GM12878 (cell line): ENCODE data around the gene RASD1. TPM values are rescaled to one million over a fixed set of nuclear protein-coding genes. Genes with fewer than 3 reads are reported as not detected.
A peak's percentile ranks its signal among the peaks of the same experiment; 100 is the strongest.

Experiments used
- ATAC-seq: fragments of 200-7000 bp; cut with Tn5 transposase; 3 replicates; pipeline ENCODE4 v1.9.1; 2020; ENCODE audit warnings: mild to moderate bottlenecking, moderate library complexity
- BruUV-seq: library from RNA; stranded (reverse); fragments of 400-500 nt; replicated peaks from 2 replicates; lab custom pipeline; 2021; lab: Mats Ljungman, UMichigan
- CTCF ChIA-PET: fragments of 300-600 bp; sonication (Branson Sonifier 250); formaldehyde crosslinking; extraction: SDS; loops from one replicate; lab custom pipeline; 2021; ENCODE audit warnings: inconsistent platforms; lab: Yijun Ruan, JAX
- POLR2A ChIA-PET: fragments of 350-600 bp; formaldehyde crosslinking; extraction: SDS; loops from one replicate; lab custom pipeline; 2021; ENCODE audit warnings: inconsistent platforms; lab: Charles Lee
- RAD21 ChIA-PET: fragments of 300-600 bp; sonication (Branson Sonifier 250); formaldehyde crosslinking; loops from one replicate; lab custom pipeline; 2023; ENCODE audit warnings: antibody characterized with exemption; ENCODE audit not compliant: unreplicated experiment; lab: Charles Lee
- SMC1A ChIA-PET: fragments of 300-600 bp; sonication (Branson Sonifier 250); formaldehyde crosslinking; loops from one replicate; lab custom pipeline; 2023; ENCODE audit not compliant: unreplicated experiment, uncharacterized antibody; lab: Charles Lee
- DNase-seq: peaks from one replicate; pipeline ENCODE4 v3.0.0-alpha.2; 2011; ENCODE audit warnings: low read depth, low spot score
- FAIRE-seq: peaks from 3 replicates; lab custom pipeline; 2011; peaks lifted over from hg19 to GRCh38; lab: Jason Lieb, UNC
- H2AFZ ChIP-seq: 2 replicates; pipeline ENCODE4 v1.6.0; 2011; ENCODE audit warnings: low read depth, low read length, control low read depth; ENCODE audit not compliant: control insufficient read depth
- H3K27ac ChIP-seq: 2 replicates; pipeline ENCODE4 v1.5.1; 2011; ENCODE audit warnings: control low read depth; ENCODE audit not compliant: control insufficient read depth, insufficient read depth
- H3K27me3 ChIP-seq, 2 experiments: replicated peaks in 1 of 2; 2 replicates each; pipeline versions ENCODE4 v1.6.0 to v1.6.1; 2011; ENCODE audit warnings: low read length in 1 of 2; ENCODE audit not compliant: control insufficient read depth in 2 of 2, insufficient read depth in 2 of 2
- H3K36me3 ChIP-seq, 2 experiments: 2 replicates each; pipeline ENCODE4 v1.5.1; 2011; ENCODE audit warnings: low read length in 1 of 2; ENCODE audit not compliant: control insufficient read depth in 2 of 2, insufficient read depth in 2 of 2
- H3K4me1 ChIP-seq: 2 replicates; pipeline ENCODE4 v1.6.1; 2011; ENCODE audit warnings: mild to moderate bottlenecking, low read length, moderate library complexity, mixed read lengths; ENCODE audit not compliant: control insufficient read depth, insufficient read depth
- H3K4me2 ChIP-seq: 2 replicates; pipeline ENCODE4 v1.6.0; 2011; ENCODE audit warnings: control low read depth; ENCODE audit not compliant: control insufficient read depth, insufficient read depth
- H3K4me3 ChIP-seq: fragments of 200-600 bp; sonication (generic); 2 replicates; pipeline ENCODE4 v1.5.1; 2016
- H3K79me2 ChIP-seq: 2 replicates; pipeline ENCODE4 v1.6.0; 2011; ENCODE audit warnings: low read length; ENCODE audit not compliant: control insufficient read depth, insufficient read depth
- H3K9ac ChIP-seq: 2 replicates; pipeline ENCODE4 v1.8.0; 2011; ENCODE audit warnings: low read length, control low read depth, mixed read lengths; ENCODE audit not compliant: control insufficient read depth, insufficient read depth
- H3K9me3 ChIP-seq: replicated peaks from 3 replicates; pipeline ENCODE4 v1.5.1; 2011; ENCODE audit warnings: mild to moderate bottlenecking, low read length; ENCODE audit not compliant: control insufficient read depth, insufficient read depth
- H4K20me1 ChIP-seq: 2 replicates; pipeline ENCODE4 v1.6.0; 2011; ENCODE audit not compliant: control insufficient read depth, insufficient read depth
- BCL11A ChIP-seq: IDR thresholded peaks from 2 replicates; pipeline ENCODE4 v1.6.1; 2011; ENCODE audit warnings: low read depth, low read length
- CEBPB ChIP-seq, 2 experiments: fragments of 150-350 bp in 1 of 2; IDR thresholded peaks; 2 replicates each; pipeline ENCODE4 v1.6.1; 2012 to 2014; ENCODE audit warnings: low read depth in 2 of 2, low read length in 2 of 2, borderline replicate concordance in 1 of 2, inconsistent platforms in 1 of 2
- E4F1 ChIP-seq: fragments of 450-650 bp; IDR thresholded peaks from 2 replicates; pipeline ENCODE4 v1.6.1; 2018; ENCODE audit warnings: borderline replicate concordance, mild to moderate bottlenecking; ENCODE audit not compliant: partially characterized antibody
- FOXM1 ChIP-seq: IDR thresholded peaks from 2 replicates; pipeline ENCODE4 v1.6.1; 2012; ENCODE audit warnings: low read depth, mild to moderate bottlenecking, inconsistent platforms, low read length, moderate library complexity
- IKZF2 ChIP-seq, 2 experiments: fragments of 450-650 bp; IDR thresholded peaks; 2 replicates each; pipeline ENCODE4 v1.6.1; 2017; ENCODE audit warnings: mild to moderate bottlenecking in 2 of 2, moderate library complexity in 2 of 2
- JUNB ChIP-seq: IDR thresholded peaks from 2 replicates; pipeline ENCODE4 v1.6.1; 2016; ENCODE audit warnings: antibody characterized with exemption, mild to moderate bottlenecking
- NR2C1 ChIP-seq: fragments of 450-650 bp; IDR thresholded peaks from 2 replicates; pipeline ENCODE4 v1.6.1; 2017; ENCODE audit warnings: antibody characterized with exemption, mild to moderate bottlenecking, moderate library complexity
- NR2F1 ChIP-seq: fragments of 450-650 bp; conservative IDR thresholded peaks from 2 replicates; pipeline ENCODE4 v1.6.1; 2017; ENCODE audit warnings: mild to moderate bottlenecking
- PBX3 ChIP-seq: IDR thresholded peaks from 2 replicates; pipeline ENCODE4 v1.6.1; 2011; ENCODE audit warnings: mild to moderate bottlenecking, low read depth, low read length, moderate library complexity; ENCODE audit not compliant: insufficient replicate concordance
- SMARCA5 ChIP-seq: fragments of 450-650 bp; IDR thresholded peaks from 2 replicates; pipeline ENCODE4 v1.6.1; 2017; ENCODE audit warnings: mild to moderate bottlenecking
- SP1 ChIP-seq: IDR thresholded peaks from one replicate; pipeline ENCODE4 v1.6.1; 2011; ENCODE audit warnings: low read depth, low read length
- SUPT20H ChIP-seq: IDR thresholded peaks from 2 replicates; pipeline ENCODE4 v1.6.1; 2011; ENCODE audit warnings: low read depth, mild to moderate bottlenecking, low read length, moderate library complexity, borderline replicate concordance; ENCODE audit not compliant: control insufficient read depth
- ZBTB40 ChIP-seq: fragments of 450-650 bp; IDR thresholded peaks from 2 replicates; pipeline ENCODE4 v1.6.1; 2016; ENCODE audit warnings: mild to moderate bottlenecking, moderate library complexity, borderline replicate concordance
- ZNF274 ChIP-seq: IDR thresholded peaks from one replicate; pipeline ENCODE4 v1.8.0; 2011; ENCODE audit not compliant: insufficient read length, insufficient read depth
- WGBS: methylation state at CpG from one replicate; pipeline ENCODE4 v1.1.6; 2016; ENCODE audit warnings: low lambda C conversion rate; ENCODE audit not compliant: insufficient replicate concordance, insufficient coverage; ENCODE audit errors: missing lambda C conversion rate; 5-methylcytosine and 5-hydroxymethylcytosine counted together
- in situ Hi-C: fragments of 300-500 bp; cut with MboI; formaldehyde crosslinking; loops from 9 replicates; pipeline ENCODE4 v1.14.3; 2018; ENCODE audit warnings: mixed read lengths
- intact Hi-C: fragments of 100-400 bp; cut with micrococcal nuclease; formaldehyde crosslinking; loops from one replicate; pipeline ENCODE4 v1.14.2; 2022; ENCODE audit not compliant: unreplicated experiment
- polyA plus RNA-seq, 11 experiments: library from polyadenylated mRNA; depleted of rRNA in 4 of 11; unstranded in 6 of 11; stranded (reverse) in 5 of 11; fragments of >200 nt; fragmentation: Nextera tagmentation in 4 of 11; fragmentation: Illumina TruSeq in 1 of 11; extraction: Ambion mirVana in 4 of 11; extraction: Trizol in 1 of 11; gene quantifications; 1 replicate in 1 of 11; 2 replicates in 10 of 11; pipeline versions ENCODE4 v1.2.1 to v1.2.3, GENCODE V29; 2011 to 2016; ENCODE audit warnings: inconsistent platforms in 2 of 11, missing spikeins in 2 of 11, low read depth in 1 of 11
- total RNA-seq, 4 experiments: library from RNA; depleted of rRNA in 3 of 4; stranded (reverse); fragments of >200 nt in 3 of 4; fragmentation: Illumina TruSeq in 1 of 4; extraction: Trizol in 1 of 4; gene quantifications; 2 replicates each; pipeline versions ENCODE4 v1.2.1 to v1.2.3, GENCODE V29; 2013 to 2021
- TF ChIP-seq, protein P1 (sequence below): fragments of 450-650 bp; IDR thresholded peaks from 2 replicates; pipeline ENCODE4 v1.6.1; 2016; ENCODE audit warnings: mild to moderate bottlenecking
- TF ChIP-seq, protein P2 (sequence below): IDR thresholded peaks from 2 replicates; pipeline ENCODE4 v1.6.1; 2012; ENCODE audit warnings: low read depth, low read length, improper control_type of control experiment

Gene RASD1
- total and polyA plus RNA-seq, 10 of the 15 experiments (the other 5 are each of a cell fraction or from before 2014, with no cell fraction given): 0.14 to 0.33 TPM; not detected in 8

- SMC1A ChIA-PET: no interaction called here
- 33% methylated on average over 1 of the region's 1 CpG for WGBS
- in situ Hi-C loops (no loop called here), intact Hi-C loops (no loop called here)
- CTCF ChIA-PET: no interaction called here
- FAIRE-seq: peak; percentile 31
- RAD21 ChIA-PET: no interaction called here
- Histone ChIP-seq H3K36me3 (no peaks in the 10 kb centered on the region), H3K27ac (no peak overlapping the region), H3K79me2 (no peaks in the 10 kb centered on the region), H3K4me1 (no peaks in the 10 kb centered on the region), H4K20me1 (no peaks in the 10 kb centered on the region; the same call in 1 of the 2 replicates), H3K4me2 (no peak overlapping the region), H3K27me3 (no peaks in the 10 kb centered on the region; a peak in 1 of 4 replicates), H3K9me3 (no peaks in the 10 kb centered on the region), H2AFZ (no peak overlapping the region), H3K9ac (no peak overlapping the region), H3K4me3 (no peak overlapping the region)
- no peak for ATAC-seq
- BruUV-seq: no TSS peak
- POLR2A ChIA-PET: interaction anchor here (0.6 kb wide), 1 partner anchor 11 kb away, joined by 5 read pairs; no protein-coding TSS in a partner anchor
- no peak for DNase-seq
- no peak for TF ChIP-seq SP1
- TF ChIP-seq BCL11A: no peak
- TF ChIP-seq ZNF274: no peak
- TF ChIP-seq NR2C1: no peak
- no peak for TF ChIP-seq PBX3
- TF ChIP-seq NR2F1: no peak
- TF ChIP-seq ZBTB40: no peak
- TF ChIP-seq IKZF2 (IDR thresholded peaks at IDR 0.05): no peak
- TF ChIP-seq JUNB: no peak
- TF ChIP-seq SUPT20H: no peak
- TF ChIP-seq, protein P1, sequence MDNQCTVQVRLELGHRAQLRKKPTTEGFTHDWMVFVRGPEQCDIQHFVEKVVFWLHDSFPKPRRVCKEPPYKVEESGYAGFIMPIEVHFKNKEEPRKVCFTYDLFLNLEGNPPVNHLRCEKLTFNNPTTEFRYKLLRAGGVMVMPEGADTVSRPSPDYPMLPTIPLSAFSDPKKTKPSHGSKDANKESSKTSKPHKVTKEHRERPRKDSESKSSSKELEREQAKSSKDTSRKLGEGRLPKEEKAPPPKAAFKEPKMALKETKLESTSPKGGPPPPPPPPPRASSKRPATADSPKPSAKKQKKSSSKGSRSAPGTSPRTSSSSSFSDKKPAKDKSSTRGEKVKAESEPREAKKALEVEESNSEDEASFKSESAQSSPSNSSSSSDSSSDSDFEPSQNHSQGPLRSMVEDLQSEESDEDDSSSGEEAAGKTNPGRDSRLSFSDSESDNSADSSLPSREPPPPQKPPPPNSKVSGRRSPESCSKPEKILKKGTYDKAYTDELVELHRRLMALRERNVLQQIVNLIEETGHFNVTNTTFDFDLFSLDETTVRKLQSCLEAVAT: no peak
- no peak for TF ChIP-seq FOXM1
- no peak for TF ChIP-seq SMARCA5
- no peak for TF ChIP-seq CEBPB (IDR thresholded peaks at IDR 0.05; ENCODE audit: borderline replicate concordance in 1 of 2, low read depth in 2 of 2, low read length in 2 of 2)
- no peak for TF ChIP-seq E4F1
- TF ChIP-seq, protein P2, sequence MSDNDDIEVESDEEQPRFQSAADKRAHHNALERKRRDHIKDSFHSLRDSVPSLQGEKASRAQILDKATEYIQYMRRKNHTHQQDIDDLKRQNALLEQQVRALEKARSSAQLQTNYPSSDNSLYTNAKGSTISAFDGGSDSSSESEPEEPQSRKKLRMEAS: no peak
These were observed 36.8 kb upstream of the RASD1 start for GRCh38 chr17:17532991-17533390.
